Activated CD4-positive, alpha-beta T cell treated with anti-CD3 and anti-CD28 coated beads, Interleukin-2, amount 10 ng/mL, durations not matched to agents 24 days and 14 days (primary cell): ENCODE data around the gene WDR26. TPM values are rescaled to one million over a fixed set of nuclear protein-coding genes. Genes with fewer than 3 reads are reported as not detected.
A peak's percentile ranks its signal among the peaks of the same experiment; 100 is the strongest.
"Not testable (repeated sequence)": the region's sequence is repeated elsewhere in the genome, so short reads cannot be mapped to it uniquely, and the experiment has no call there.

Experiments
- DNase-seq: peaks from one replicate; pipeline ENCODE4 v3.0.0; 2022
- H3K27ac Mint-ChIP-seq: one replicate; pipeline ENCODE4 v1.8.0; 2022; ENCODE audit warnings: mild to moderate bottlenecking, mixed read lengths
- H3K27me3 Mint-ChIP-seq: one replicate; pipeline ENCODE4 v1.8.0; 2022; ENCODE audit warnings: mixed read lengths
- H3K36me3 Mint-ChIP-seq: one replicate; pipeline ENCODE4 v1.8.0; 2022; ENCODE audit warnings: low read depth, mild to moderate bottlenecking, mixed read lengths
- H3K4me1 Mint-ChIP-seq: one replicate; pipeline ENCODE4 v1.8.0; 2021; ENCODE audit warnings: mixed read lengths
- H3K4me3 Mint-ChIP-seq: one replicate; pipeline ENCODE4 v1.8.0; 2022; ENCODE audit warnings: mild to moderate bottlenecking, moderate library complexity, mixed read lengths
- H3K9me3 Mint-ChIP-seq: one replicate; pipeline ENCODE4 v1.8.0; 2021; ENCODE audit warnings: mixed read lengths
- intact Hi-C: fragments of 100-400 bp; cut with micrococcal nuclease; formaldehyde crosslinking; loops from one replicate; pipeline ENCODE4 v1.15.1; 2023
- total RNA-seq: library from RNA; stranded (reverse); gene quantifications from 2 replicates; pipeline ENCODE4 v1.2.3, GENCODE V29; 2022

Gene WDR26
- 81.0 and 90.9 TPM in 2 replicates for total RNA-seq

GRCh38 chr1:224434691-224435317 is at the start of gene WDR26:
Gene WDR26, minus strand, starts transcription at chr1:224434797.
- H3K4me1 Mint-ChIP-seq, result peaks cover 43% of the 10 kb centered on the region
- H3K27me3 Mint-ChIP-seq, result no peaks in the 10 kb centered on the region
- no peaks in the 10 kb centered on the region for H3K9me3 Mint-ChIP-seq
- peak within 1 kb of the TSS; percentile 96 for H3K4me3 Mint-ChIP-seq
- peak; percentile 96 for DNase-seq
- H3K27ac Mint-ChIP-seq, result peak within 1 kb of the TSS; percentile 97
- intact Hi-C loops, result loop anchor here (1.0 to 10.0 kb wide), 9 partner anchors 54 to 1010 kb away; partner anchors contain the start of genes CNIH4, DEGS1 and TP53BP2
- peaks cover 35% of the 10 kb centered on the region for H3K36me3 Mint-ChIP-seq

GRCh38 chr1:224483206-224483605 is 48.6 kb upstream of the WDR26 start:
- H3K27me3 Mint-ChIP-seq, H3K9me3 Mint-ChIP-seq, DNase-seq, intact Hi-C loops, H3K4me3 Mint-ChIP-seq, H3K36me3 Mint-ChIP-seq, H3K4me1 Mint-ChIP-seq, H3K27ac Mint-ChIP-seq: not testable (repeated sequence)

- Mint-ChIP-seq H3K9me3 (no peaks in the 10 kb centered on the region), H3K27ac (no peak overlapping the region), H3K36me3 (peaks cover 1% of the 10 kb centered on the region), H3K4me1 (peaks cover 3% of the 10 kb centered on the region), H3K4me3 (no peak overlapping the region), H3K27me3 (peaks cover 4% of the 10 kb centered on the region)
- DNase-seq, result no peak
- intact Hi-C loops, result no loop called here
Observed at GRCh38 chr1:224482619-224483018, 48.0 kb upstream of the WDR26 start.

DNA sequence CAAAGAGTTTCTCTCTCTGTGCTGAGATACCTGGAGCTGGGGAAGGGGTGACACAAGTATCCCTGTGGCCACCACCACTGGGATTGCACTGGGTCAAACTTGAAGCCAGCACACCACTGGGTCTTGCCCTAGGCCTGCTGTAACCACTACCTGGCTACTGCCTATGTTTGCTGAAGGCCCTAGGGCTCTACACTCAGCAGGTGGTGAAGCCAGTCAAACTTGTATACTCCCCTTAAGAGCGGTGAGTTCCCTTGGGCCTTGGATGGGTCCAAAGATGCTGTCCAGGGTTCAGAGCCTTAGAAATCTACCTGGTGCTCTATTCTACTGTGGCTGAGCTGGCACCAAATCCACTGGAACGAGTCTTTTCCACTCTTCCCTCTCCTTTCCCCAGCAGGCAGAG is 47.0 kb upstream of the WDR26 start:
- Mint-ChIP-seq H3K4me1 (peaks cover 3% of the 10 kb centered on the region), H3K4me3 (no peak overlapping the region), H3K27ac (no peak overlapping the region), H3K9me3 (no peaks in the 10 kb centered on the region), H3K27me3 (peaks cover 4% of the 10 kb centered on the region), H3K36me3 (peaks cover 1% of the 10 kb centered on the region)
- no peak for DNase-seq
- intact Hi-C loops, result no loop called here

GRCh38 chr1:224480888-224481459 is 46.4 kb upstream of the WDR26 start:
- intact Hi-C loops, H3K36me3 Mint-ChIP-seq, H3K27me3 Mint-ChIP-seq, DNase-seq, H3K9me3 Mint-ChIP-seq, H3K4me3 Mint-ChIP-seq, H3K27ac Mint-ChIP-seq, H3K4me1 Mint-ChIP-seq: not testable (repeated sequence)

DNA sequence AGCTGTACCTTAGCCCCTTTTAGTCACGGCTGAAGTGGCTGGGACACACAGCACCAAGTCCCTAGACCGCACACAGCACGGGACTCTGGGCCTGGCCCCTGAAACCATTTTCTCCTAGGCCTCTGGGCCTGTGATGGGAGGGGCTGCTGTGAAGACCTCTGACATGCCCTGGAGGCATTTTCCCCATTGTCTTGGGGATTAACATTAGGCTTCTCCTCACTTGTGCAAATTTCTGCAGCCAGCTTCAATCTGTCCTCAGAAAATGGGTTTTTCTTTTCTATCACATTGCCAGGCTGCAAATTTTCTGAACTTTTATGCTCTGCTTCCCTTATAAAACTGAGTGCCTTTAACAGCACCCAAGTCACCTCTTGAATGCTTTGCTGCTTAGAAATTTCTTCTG is 45.6 kb upstream of the WDR26 start:
- H3K4me3 Mint-ChIP-seq, intact Hi-C loops, H3K27me3 Mint-ChIP-seq, H3K4me1 Mint-ChIP-seq, H3K27ac Mint-ChIP-seq, H3K36me3 Mint-ChIP-seq, DNase-seq, H3K9me3 Mint-ChIP-seq: not testable (repeated sequence)

- Mint-ChIP-seq H3K9me3 (peaks cover 7% of the 10 kb centered on the region), H3K36me3 (peaks cover 2% of the 10 kb centered on the region), H3K27me3 (peaks cover 8% of the 10 kb centered on the region), H3K4me1 (no peaks in the 10 kb centered on the region), H3K27ac (no peak overlapping the region), H3K4me3 (no peak overlapping the region)
- intact Hi-C loops, result no loop called here
- no peak for DNase-seq
Observed at GRCh38 chr1:224472806-224473205, 38.2 kb upstream of the WDR26 start.

DNA sequence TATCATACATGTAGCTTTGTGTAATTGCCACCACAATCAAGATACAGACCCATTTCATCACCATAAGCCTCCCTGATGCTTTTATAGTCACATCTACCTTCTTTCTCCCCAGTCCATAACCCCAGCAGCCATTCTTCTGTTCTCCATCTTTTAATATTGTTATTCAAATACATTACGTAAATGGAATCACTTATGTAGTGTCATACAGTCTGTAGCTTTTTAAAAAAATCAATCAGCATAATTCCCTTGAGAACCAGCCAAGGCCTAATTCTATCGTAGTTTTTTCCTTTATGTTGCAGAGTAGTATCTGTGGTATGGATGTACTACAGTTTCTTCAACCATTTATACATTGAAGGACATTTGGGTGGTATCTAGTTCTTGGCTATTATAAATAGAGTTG is 31.6 kb upstream of the WDR26 start:
- no peaks in the 10 kb centered on the region for H3K27me3 Mint-ChIP-seq
- peaks cover 2% of the 10 kb centered on the region for H3K36me3 Mint-ChIP-seq
- intact Hi-C loops, result no loop called here
- no peak for DNase-seq
- no peak overlapping the region for H3K4me3 Mint-ChIP-seq
- H3K4me1 Mint-ChIP-seq, result peaks cover 7% of the 10 kb centered on the region
- H3K9me3 Mint-ChIP-seq, result peaks cover 4% of the 10 kb centered on the region
- no peak overlapping the region for H3K27ac Mint-ChIP-seq

DNA sequence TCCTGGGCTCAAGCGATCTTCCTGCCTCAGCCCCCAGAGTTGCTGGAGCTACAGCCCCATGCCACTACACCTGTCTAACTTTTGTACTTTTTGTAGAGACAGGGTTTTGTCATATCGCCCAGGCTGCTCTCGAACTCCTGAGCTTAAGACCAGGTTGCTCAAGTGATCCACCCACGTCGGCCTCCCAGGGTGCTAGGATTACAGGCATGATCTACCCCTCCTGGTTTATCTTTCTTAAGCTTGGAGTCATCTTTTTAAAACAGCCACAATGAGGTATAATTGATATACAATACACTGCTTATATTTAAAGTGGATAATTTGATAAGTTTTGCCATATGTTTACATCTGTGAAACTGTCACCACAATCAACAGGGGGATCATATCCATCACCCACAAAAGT is 25.4 kb upstream of the WDR26 start:
- no peak overlapping the region for H3K4me3 Mint-ChIP-seq
- no peak for DNase-seq
- no peaks in the 10 kb centered on the region for H3K36me3 Mint-ChIP-seq
- no peaks in the 10 kb centered on the region for H3K9me3 Mint-ChIP-seq
- no peaks in the 10 kb centered on the region for H3K27me3 Mint-ChIP-seq
- peaks cover 23% of the 10 kb centered on the region for H3K4me1 Mint-ChIP-seq
- no peak overlapping the region for H3K27ac Mint-ChIP-seq
- intact Hi-C loops, result no loop called here

GRCh38 chr1:224458996-224459395 is 24.4 kb upstream of the WDR26 start:
- Mint-ChIP-seq H3K27me3 (no peaks in the 10 kb centered on the region), H3K9me3 (no peaks in the 10 kb centered on the region), H3K27ac (no peak overlapping the region), H3K36me3 (no peaks in the 10 kb centered on the region), H3K4me3 (no peak overlapping the region), H3K4me1 (peaks cover 27% of the 10 kb centered on the region)
- DNase-seq, result no peak
- intact Hi-C loops, result no loop called here

DNA sequence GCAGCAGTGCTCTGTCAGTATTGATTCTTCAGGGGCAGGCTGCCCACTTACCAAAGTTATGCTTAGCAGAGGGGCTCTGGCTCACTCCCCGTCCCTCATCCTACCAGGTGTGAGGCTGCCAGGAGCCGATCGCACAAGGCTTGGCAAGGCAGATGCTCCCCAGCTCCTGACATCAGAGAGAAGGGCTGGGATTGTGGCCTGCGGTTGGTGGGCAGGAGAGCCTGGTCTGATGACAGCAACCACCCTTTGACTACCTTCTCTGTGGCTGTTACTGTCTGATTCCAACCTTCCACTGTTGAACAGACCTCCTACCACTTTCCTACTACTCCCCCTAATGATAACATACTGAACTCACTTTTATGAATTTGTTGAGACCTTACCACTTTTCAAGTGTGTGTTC is 23.7 kb upstream of the WDR26 start:
- no peak overlapping the region for H3K27ac Mint-ChIP-seq
- no peaks in the 10 kb centered on the region for H3K27me3 Mint-ChIP-seq
- H3K9me3 Mint-ChIP-seq, result no peaks in the 10 kb centered on the region
- H3K36me3 Mint-ChIP-seq, result no peaks in the 10 kb centered on the region
- no peak for DNase-seq
- intact Hi-C loops, result no loop called here
- no peak overlapping the region for H3K4me3 Mint-ChIP-seq
- H3K4me1 Mint-ChIP-seq, result peaks cover 27% of the 10 kb centered on the region

GRCh38 chr1:224457782-224458144 is 23.2 kb upstream of the WDR26 start:
- Mint-ChIP-seq H3K27ac (no peak overlapping the region), H3K4me1 (peaks cover 27% of the 10 kb centered on the region), H3K4me3 (peak overlapping the region; percentile 59), H3K36me3 (no peaks in the 10 kb centered on the region), H3K9me3 (no peaks in the 10 kb centered on the region), H3K27me3 (no peaks in the 10 kb centered on the region)
- intact Hi-C loops, result loop anchor here (1.0 to 2.0 kb wide), 2 partner anchors 27 to 341 kb away; no protein-coding TSS in a partner anchor
- no peak for DNase-seq

DNA sequence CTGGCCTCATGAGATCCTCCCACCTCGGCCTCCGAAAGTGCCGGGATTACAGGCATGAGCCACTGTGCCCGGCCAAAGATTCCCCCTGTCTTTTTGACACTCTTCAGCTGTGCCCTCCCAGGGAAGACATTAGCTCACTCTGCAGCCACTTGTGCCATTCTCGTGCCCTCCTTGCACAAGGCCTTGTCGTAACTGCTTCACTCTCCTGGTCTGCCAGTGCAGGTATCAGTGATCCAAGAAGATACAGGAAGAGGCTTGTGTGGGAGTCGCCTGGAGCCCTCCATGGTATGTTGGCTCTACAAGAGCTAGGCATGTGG is 22.0 kb upstream of the WDR26 start:
- H3K27ac Mint-ChIP-seq, result peak overlapping the region; percentile 75
- no peaks in the 10 kb centered on the region for H3K27me3 Mint-ChIP-seq
- no peaks in the 10 kb centered on the region for H3K9me3 Mint-ChIP-seq
- no peak for DNase-seq
- intact Hi-C loops, result loop anchor here (2.0 kb wide), 1 partner anchor 26 kb away; no protein-coding TSS in a partner anchor
- H3K36me3 Mint-ChIP-seq, result peaks cover under 1% of the 10 kb centered on the region
- H3K4me3 Mint-ChIP-seq, result peak overlapping the region; percentile 39
- H3K4me1 Mint-ChIP-seq, result peaks cover 27% of the 10 kb centered on the region

DNA sequence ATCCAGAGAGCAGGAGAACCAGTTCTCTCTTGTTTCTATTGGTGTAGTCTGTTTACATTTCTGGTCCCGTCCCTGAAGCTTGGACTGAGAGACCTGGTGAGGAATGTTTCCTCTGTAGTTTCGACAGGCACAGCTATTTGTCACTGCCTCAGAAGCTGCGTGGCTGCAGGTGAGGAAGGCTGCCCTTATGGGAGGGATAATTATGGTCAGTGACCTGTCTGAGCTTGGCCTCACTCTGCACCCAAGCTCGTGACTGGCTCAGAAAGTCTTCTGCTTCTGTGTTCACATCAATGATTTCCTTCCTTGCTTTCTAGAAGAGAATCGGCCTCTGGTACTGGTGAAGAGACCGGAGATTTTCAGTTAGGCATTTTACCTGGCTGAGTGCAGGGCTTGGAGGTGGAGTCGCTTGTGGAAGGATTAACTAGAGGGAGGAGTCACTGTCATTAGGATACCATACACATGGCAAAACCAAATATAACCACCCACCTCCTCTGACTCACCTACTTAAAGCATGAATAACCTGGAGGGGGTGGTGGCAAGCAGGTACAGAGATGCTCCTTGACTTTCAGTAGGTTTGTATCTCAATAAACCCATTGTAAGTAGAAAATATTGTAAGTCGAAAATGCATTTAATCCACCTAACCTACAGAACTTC is 19.9 kb upstream of the WDR26 start:
- Mint-ChIP-seq H3K9me3 (no peaks in the 10 kb centered on the region), H3K4me3 (no peak overlapping the region), H3K36me3 (peaks cover 8% of the 10 kb centered on the region), H3K27me3 (no peaks in the 10 kb centered on the region), H3K4me1 (peaks cover 34% of the 10 kb centered on the region), H3K27ac (no peak overlapping the region)
- DNase-seq, result no peak
- intact Hi-C loops, result no loop called here
